Stimulated activated CD8-positive, alpha-beta memory T cell treated with anti-CD3 and anti-CD28 coated beads, Interleukin-4, amount 100 ng/mL, for 4 hours (primary cell): Measurements from ENCODE around the gene GATA2.

Experiments used
- DNase-seq, 2 donors: peaks; one replicate each; pipeline ENCODE4 v3.0.0-alpha.2; 2020; ENCODE audit warnings: low read depth in 2 of 2, low spot score in 1 of 2

Gene GATA2

DNA sequence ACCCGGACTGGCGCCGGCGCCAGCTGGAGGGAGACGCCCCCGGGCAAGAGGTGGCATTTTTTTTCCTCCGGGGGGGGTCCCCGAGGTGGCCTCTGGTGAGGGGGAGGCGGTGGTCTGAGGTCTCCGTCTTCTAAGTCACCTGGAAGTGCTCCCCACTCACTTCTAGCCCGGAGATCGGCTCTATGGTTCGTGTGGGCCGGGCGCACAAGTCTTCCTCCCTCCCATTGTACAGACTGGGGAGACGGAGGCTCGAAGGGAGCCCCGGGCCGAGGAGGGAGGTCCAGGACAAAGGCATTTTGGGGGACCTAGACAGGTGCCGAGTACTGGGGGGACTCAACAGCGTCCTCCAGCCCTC is 4.4 kb downstream of the GATA2 start:
- no peak for DNase-seq

- DNase-seq = no peak
Observed at GRCh38 chr3:128487813-128488635, 5.0 kb downstream of the GATA2 start.

DNA sequence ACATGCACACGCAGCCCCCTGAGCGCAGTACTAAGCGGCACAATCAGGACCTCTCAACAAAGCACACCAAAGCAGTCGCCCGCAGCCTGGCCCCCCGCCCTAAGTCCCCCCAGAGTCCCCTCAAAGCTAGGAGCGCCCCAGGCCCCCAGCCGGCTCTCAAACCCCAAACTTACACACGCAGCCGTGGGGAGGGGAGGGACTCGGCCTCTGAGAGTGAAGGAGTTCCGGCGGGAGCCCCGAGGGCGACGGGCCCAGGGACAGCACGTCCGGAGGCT is 5.5 kb downstream of the GATA2 start:
- no peak for DNase-seq

DNA sequence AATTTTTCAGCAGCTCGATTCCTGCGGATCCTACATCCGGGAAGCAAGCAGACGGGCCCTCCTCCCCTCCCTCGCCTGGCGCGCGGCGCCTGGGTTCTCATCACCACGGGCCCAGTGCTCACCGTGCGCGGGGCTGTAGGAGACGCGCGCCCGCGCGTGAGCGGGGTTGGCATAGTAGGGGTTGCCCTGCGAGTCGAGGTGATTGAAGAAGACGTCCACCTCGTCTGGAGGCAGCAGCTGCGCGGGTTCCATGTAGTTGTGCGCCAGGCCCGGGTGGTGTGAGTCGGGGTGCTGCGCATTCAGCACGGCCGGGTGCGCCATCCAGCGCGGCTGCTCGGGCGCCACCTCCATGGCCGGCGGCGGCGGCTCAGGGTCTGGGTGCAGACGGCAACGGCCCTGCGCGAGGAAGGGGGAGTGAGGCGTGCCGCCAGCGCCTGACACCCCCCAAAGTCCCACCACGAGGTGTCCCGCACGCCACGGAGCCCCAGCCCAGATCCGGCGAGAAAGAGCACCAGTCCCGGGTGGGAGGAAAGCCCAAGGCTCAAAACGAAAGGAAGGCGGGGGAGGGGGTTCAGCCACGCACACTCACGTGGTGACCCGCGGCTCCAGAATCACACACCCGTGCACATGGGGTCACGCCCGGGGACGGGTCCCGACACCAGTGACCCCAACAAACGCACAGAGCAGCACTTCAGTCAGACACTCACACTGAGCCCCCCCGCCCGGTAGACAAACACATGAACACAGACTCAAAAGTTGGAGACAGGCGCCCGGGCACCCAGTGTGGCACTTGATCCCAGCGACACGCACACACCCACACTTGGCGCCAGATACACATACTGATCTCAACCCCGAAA is 6.1 kb downstream of the GATA2 start:
- DNase-seq = no peak

DNA sequence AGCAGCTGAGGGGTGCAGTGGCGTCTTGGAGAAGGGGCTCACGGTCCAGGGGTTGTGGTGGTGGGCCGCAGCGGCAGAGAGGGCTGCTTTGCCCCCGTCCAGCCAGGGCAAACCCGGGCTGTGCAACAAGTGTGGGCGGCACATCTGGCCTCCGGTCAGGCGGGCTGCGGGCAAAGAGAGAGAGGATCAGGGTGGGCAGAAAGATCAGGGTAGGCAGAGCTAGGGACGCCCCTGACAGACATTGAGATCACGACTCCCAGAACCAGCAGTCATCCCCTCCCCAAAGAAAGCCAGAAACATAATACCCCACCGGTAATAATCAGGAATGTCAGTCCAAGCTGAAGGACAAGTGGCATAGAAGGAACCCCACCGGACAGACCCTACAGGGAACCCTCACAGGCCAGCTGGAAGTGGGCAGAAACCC is 6.8 kb downstream of the GATA2 start:
- DNase-seq = no peak

- no peak for DNase-seq
Observed at GRCh38 chr3:128485282-128486204, 7.5 kb downstream of the GATA2 start.

DNA sequence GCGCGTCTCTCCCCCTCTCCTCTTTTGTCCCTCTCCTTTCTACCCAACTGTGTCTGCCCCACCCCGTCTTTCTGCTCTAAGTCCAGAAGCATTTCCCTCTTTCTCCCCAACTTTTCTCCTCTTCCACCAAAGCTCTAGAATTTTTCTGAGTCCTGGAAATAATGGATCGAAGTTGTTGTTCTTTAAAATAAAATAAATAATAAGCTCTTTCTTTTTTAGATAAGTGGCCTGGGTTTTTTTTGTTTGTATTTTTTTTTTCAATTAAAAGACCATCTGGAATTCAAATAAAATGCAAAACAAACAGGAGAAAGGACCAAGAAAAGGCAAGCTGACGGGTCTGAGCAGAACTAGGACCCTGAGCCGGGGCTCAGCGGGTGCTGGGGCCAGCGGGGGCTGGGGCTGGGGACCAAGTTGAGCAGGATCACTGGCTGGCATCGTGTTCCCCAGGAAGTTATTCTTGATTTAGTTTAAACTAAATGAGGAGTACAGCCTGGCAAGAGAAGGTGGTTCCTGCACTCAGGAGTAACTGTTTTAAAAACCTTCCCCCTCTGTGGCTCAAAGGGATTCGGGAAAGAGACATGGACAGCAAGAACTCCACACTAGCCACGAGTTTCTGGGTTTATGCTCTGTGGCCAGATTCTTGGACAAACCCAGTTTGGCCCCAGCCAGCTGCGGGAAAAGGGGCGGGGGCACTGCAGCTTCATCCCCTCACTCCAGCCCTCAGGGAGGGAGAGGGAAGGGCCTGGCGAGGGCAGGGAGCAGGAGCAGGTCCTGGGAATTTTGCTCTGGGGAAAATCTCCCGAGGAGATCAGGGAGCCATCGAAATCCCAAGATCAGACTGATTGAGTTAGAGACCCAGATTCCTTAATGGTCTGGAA is 8.4 kb downstream of the GATA2 start:
- DNase-seq = no peak

DNA sequence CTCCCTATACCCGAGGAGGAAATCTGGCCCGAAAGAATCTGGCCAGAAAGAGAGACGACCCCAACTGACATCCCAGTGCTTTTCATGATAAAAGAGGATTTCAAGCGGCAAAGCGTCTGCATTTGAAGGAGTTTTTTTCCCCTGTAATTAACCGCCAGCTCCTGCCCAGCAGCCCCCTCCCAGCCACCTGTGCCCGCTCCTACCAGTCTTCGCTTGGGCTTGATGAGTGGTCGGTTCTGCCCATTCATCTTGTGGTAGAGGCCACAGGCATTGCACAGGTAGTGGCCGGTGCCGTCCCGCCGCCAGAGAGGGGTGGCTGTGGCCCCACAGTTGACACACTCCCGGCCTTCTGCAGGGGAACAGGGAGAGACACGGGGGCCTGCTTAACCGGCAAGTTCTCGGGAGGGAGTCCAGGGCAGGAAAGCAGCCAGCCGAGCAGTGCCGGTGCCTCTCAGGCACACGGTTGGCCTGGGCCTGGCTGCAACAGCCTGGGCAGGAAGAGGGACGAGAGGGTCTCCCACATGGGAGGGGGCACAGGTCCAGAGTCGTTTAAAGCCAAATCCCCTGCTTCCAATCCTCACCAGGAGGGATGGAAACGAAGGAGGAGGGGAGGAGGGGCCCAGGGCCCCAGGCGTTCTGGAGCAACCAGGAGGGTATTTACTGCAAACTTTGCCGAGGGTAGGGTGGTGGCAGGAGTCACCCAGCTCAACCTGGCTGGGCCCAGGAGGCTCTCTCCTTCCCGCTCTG is 9.2 kb downstream of the GATA2 start:
- no peak for DNase-seq

GRCh38 chr3:128482666-128483656 is 10.0 kb downstream of the GATA2 start:
- DNase-seq = no peak

DNA sequence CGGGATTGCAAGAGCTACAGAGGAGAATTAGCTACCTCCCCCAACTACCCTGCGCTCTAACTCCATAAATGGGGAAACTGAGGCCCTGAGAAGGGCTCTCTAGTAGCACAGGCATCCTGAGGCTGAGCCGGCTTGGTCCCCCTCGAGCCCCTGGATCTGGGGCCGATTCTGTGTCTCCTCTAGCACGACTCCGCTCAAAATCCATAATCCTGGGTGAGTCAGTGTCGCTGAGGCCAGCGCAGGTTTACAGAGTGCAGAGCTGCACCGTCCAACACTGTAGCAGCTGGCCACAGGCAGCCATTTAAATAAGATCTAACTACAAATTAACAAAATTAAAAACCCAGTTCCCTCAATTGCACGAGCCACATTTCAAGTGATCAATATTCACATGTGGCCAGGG is 10.8 kb downstream of the GATA2 start:
- no peak for DNase-seq

- DNase-seq = no peak
Observed at GRCh38 chr3:128481438-128481942, 11.5 kb downstream of the GATA2 start.

DNA sequence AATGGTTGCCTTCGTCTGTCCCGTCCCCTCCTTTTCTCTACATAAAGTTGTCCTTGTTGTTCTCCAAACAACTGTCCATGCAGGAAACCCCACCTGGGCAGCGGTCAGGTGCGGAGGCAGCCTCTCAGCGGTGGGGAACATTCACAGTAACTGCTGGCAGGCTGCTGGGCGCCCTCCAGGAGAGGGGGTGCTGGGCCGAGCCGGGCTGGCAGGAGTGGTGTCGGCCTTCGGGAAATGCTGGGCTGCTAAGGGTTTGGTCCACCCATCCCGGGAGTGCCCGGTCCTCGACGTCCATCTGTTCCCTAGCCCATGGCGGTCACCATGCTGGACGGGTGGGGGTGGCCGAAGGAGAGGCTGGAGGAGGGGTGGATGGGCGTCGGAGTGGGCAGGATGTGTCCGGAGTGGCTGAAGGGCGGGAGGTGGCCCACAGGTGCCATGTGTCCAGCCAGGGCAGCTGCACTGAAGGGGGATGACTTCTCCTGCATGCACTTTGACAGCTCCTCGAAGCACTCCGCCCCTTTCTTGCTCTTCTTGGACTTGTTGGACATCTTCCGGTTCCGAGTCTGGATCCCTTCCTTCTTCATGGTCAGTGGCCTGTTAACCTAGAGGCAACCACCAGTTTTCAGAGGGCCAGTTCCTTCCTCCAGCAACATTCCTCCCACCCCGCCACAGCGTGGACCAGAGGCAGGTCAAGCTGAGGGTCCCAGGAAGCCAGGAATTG is 12.1 kb downstream of the GATA2 start:
- DNase-seq = no peak

DNA sequence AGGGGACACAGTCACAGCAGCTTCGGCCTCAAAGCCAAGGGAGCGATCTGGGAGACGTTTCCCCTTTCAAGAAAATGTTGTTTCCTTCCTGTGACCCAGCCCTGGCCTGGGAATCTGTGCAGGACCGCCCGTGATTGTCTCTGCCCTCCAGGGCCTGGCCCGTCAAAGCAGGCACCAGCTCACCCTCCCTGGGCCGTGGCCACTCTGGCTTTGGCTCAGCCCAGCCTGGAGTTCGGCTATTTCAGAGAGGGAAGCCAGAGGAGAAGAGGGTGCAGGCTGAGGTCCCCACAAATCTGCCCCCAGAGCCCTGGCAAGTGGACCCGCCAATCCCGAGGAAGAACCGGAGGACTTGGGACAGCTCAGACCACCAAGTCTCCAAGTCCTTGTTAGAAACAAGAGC is 12.7 kb downstream of the GATA2 start:
- DNase-seq = no peak

GRCh38 chr3:128479558-128480086 is 13.4 kb downstream of the GATA2 start:
- no peak for DNase-seq

DNA sequence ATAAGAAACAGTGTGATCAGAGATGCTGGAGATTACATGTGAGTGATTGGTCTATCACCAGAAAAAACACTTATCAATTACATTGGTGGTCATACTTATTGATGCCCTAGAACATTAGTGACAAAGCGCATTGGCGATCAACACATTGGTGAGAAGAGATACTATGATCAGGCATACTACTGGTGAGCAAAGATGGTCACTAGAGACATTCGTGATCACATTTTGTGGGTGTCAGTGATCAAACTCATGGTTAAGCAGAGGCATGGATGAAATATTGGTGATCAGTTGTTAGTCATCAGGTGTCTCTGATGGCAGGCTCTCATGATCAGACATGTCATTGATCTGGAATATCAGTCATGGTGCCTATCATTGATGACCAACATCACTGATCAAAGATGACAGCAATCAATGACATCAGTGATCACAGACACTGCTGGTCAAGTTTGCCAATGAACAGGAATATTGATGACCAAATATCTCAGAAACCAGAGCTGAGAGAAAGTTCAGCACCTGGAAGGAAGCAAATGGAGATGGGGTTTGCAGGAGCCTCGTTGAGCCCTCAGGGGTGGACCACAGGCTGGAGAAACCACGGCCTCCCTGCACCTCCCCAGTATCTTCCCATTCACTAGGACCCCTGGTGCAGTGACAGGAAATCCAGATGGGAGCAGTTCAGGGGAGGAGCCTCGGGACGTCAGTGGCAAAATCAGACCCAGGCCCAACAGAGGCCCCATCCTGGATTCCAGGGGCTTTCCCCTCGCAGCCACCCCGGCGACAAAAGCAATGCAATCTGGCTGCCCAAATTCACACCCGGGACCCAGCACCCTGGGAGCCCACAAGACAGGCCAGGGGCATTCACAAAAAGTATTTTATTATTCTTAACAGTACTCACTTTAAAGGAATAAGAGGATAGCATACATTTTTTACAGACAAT is 14.2 kb downstream of the GATA2 start:
- DNase-seq = no peak

DNA sequence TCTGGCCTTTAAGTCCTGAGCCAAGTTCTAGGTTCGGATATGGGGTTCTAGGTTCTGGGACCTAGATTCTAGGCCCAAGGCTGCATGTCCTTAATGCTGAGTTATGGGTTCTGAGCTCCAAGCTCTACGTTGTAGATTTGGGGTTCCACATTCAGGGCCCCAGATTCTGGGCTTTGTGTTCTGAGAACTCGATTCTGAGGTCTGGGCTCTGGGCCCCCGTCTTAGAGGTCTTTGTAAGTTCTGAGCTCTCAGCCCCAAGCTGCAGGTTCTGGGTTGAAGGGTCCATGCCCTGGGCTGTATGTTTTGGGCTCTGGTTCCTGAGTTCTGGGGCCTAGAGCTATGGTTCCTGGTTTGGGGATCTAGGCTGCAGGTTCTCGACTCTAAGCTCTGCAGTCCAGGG is 16.3 kb downstream of the GATA2 start:
- no peak for DNase-seq

GRCh38 chr3:128475355-128475754 is 17.6 kb downstream of the GATA2 start:
- no peak for DNase-seq
